Stimulated activated CD4-positive, alpha-beta T cell treated with anti-CD3 and anti-CD28 coated beads, TNF-alpha, amount 100 ng/mL, for 48 hours (primary cell): ENCODE data around the gene IQSEC1.

Experiments
- DNase-seq, 3 donors: peaks; one replicate each; pipeline ENCODE4 v3.0.0-alpha.2; 2020; ENCODE audit warnings: low read depth in 3 of 3

The IQSEC1 gene

GRCh38 chr3:13049400-13049799, 23.8 kb downstream of the IQSEC1 start:
- DNase-seq: no peak

- no peak for DNase-seq
These were observed 25.7 kb downstream of the IQSEC1 start for GRCh38 chr3:13047296-13048165.

- no peak for DNase-seq
These were observed 26.5 kb downstream of the IQSEC1 start for GRCh38 chr3:13046569-13047274.

- DNase-seq: no peak
These were observed 27.2 kb downstream of the IQSEC1 start for GRCh38 chr3:13045904-13046568.

- DNase-seq: no peak
These were observed 27.9 kb downstream of the IQSEC1 start for GRCh38 chr3:13045241-13045903.

GRCh38 chr3:13044496-13045240, 28.6 kb downstream of the IQSEC1 start:
- DNase-seq: no peak

- DNase-seq: no peak
These were observed 29.6 kb downstream of the IQSEC1 start for GRCh38 chr3:13043656-13044055.

GRCh38 chr3:13042715-13043271, 30.4 kb downstream of the IQSEC1 start:
- DNase-seq: no peak

GRCh38 chr3:13042127-13042701, 31.0 kb downstream of the IQSEC1 start:
- no peak for DNase-seq

- DNase-seq: no peak
These were observed 32.0 kb downstream of the IQSEC1 start for GRCh38 chr3:13041113-13041776.

GRCh38 chr3:13040361-13041074, 32.7 kb downstream of the IQSEC1 start:
- DNase-seq: peak in 1 of 3 donors; percentile 21

GRCh38 chr3:13039213-13039896, 33.9 kb downstream of the IQSEC1 start:
- no peak for DNase-seq

- DNase-seq: no peak
These were observed 35.6 kb downstream of the IQSEC1 start for GRCh38 chr3:13037458-13038117.

- DNase-seq: no peak
These were observed 38.4 kb downstream of the IQSEC1 start for GRCh38 chr3:13034861-13035260.

- no peak for DNase-seq
These were observed 39.0 kb downstream of the IQSEC1 start for GRCh38 chr3:13034109-13034800.

GRCh38 chr3:13032206-13032605, 41.0 kb downstream of the IQSEC1 start:
- no peak for DNase-seq

GRCh38 chr3:13031621-13032020, 41.6 kb downstream of the IQSEC1 start:
- DNase-seq: no peak

- no peak for DNase-seq
These were observed 42.5 kb downstream of the IQSEC1 start for GRCh38 chr3:13030684-13031083.
